ENCODE measurements around the gene ELMO1. TPM values are rescaled to one million over a fixed set of nuclear protein-coding genes. Genes with fewer than 3 reads are reported as not detected.
A peak's percentile ranks its signal among the peaks of the same experiment; 100 is the strongest.

Gene ELMO1
- total RNA-seq, 1 experiment from 2014 or later, result not detected

GRCh38 chr7:37027557-37028341, 420.9 kb downstream of the ELMO1 start:
- Histone ChIP-seq H3K36me3 (ENCODE audit: low read depth, low read length) (no peaks in the 10 kb centered on the region), H3K27me3 (ENCODE audit: low read length) (0 out of 2 replicates have a peak, but pooled peaks cover 13% of the 10 kb centered on the region), H3K27ac (ENCODE audit: low read length) (no peak overlapping the region), H3K9me2 (replicated peaks; ENCODE audit: low read length) (no peaks in the 10 kb centered on the region), H3K4me1 (ENCODE audit: insufficient read depth, low read length) (peaks cover 17% of the 10 kb centered on the region), H4K20me1 (ENCODE audit: low read length) (no peaks in the 10 kb centered on the region), H3K9me3 (ENCODE audit: low read length) (no peaks in the 10 kb centered on the region), H3K79me2 (ENCODE audit: low read length) (no peaks in the 10 kb centered on the region), H2AFZ (ENCODE audit: low read length) (no peak overlapping the region), H3K4me3 (ENCODE audit: low read length) (no peak overlapping the region), H3K4me2 (ENCODE audit: low read length) (no peak overlapping the region), H3K9ac (ENCODE audit: low read length) (no peak overlapping the region), H3F3A (ENCODE audit: low read length, unreplicated experiment) (no peaks in the 10 kb centered on the region)
- ChIA-PET CTCF (interaction anchor here (0.7 to 1.0 kb wide), 2 partner anchors 154 to 171 kb away, joined by 3 to 26 read pairs; no protein-coding TSS in a partner anchor), POLR2A (ENCODE audit: unreplicated experiment) (no interaction called here)
- intact Hi-C loops (cut with micrococcal nuclease), result loop anchor here (1.0 to 5.0 kb wide), 2 partner anchors 155 to 170 kb away; no protein-coding TSS in a partner anchor
- no TSS peak for BruUV-seq (replicated peaks)
- DNase-seq (peak; percentile 4), ATAC-seq (no peak)
- TF ChIP-seq EZH2 (IDR thresholded peaks at IDR 0.05; ENCODE audit: low read length, unreplicated experiment), result no peak
- TF ChIP-seq CTCF (conservative IDR thresholded peaks at IDR 0.05; ENCODE audit: low read depth, low read length), result 0 out of 2 replicates have a peak, but pooled peaks have one; percentile 29

GRCh38 chr7:37027104-37027503, 421.6 kb downstream of the ELMO1 start:
- no peaks in the 10 kb centered on the region for H3K9me2 ChIP-seq (replicated peaks; ENCODE audit: low read length)
- ChIA-PET POLR2A (ENCODE audit: unreplicated experiment) (no interaction called here), CTCF (interaction anchor here (1.0 kb wide), 1 partner anchor 155 kb away, joined by 26 read pairs; no protein-coding TSS in a partner anchor)
- H3K4me1 ChIP-seq (ENCODE audit: insufficient read depth, low read length), result peaks cover 10% of the 10 kb centered on the region
- ATAC-seq (no peak), DNase-seq (no peak)
- H2AFZ ChIP-seq (ENCODE audit: low read length), result no peak overlapping the region
- no TSS peak for BruUV-seq (replicated peaks)
- 0 out of 2 replicates have a peak, but pooled peaks cover 20% of the 10 kb centered on the region for H3K27me3 ChIP-seq (ENCODE audit: low read length)
- H4K20me1 ChIP-seq (ENCODE audit: low read length), result no peaks in the 10 kb centered on the region
- no peaks in the 10 kb centered on the region for H3K79me2 ChIP-seq (ENCODE audit: low read length)
- no peaks in the 10 kb centered on the region for H3K36me3 ChIP-seq (ENCODE audit: low read depth, low read length)
- no peaks in the 10 kb centered on the region for H3F3A ChIP-seq (ENCODE audit: low read length, unreplicated experiment)
- no peak overlapping the region for H3K4me3 ChIP-seq (ENCODE audit: low read length)
- intact Hi-C loops (cut with micrococcal nuclease), result loop anchor here (1.0 to 5.0 kb wide), 2 partner anchors 155 to 170 kb away; no protein-coding TSS in a partner anchor
- no peak overlapping the region for H3K9ac ChIP-seq (ENCODE audit: low read length)
- H3K27ac ChIP-seq (ENCODE audit: low read length), result no peak overlapping the region
- no peaks in the 10 kb centered on the region for H3K9me3 ChIP-seq (ENCODE audit: low read length)
- TF ChIP-seq CTCF (conservative IDR thresholded peaks at IDR 0.05; ENCODE audit: low read depth, low read length) (no peak), EZH2phosphoT487 (IDR thresholded peaks at IDR 0.05; ENCODE audit: borderline replicate concordance, low read length) (no peak), EZH2 (IDR thresholded peaks at IDR 0.05; ENCODE audit: low read length, unreplicated experiment) (no peak)
- no peak overlapping the region for H3K4me2 ChIP-seq (ENCODE audit: low read length)

- Histone ChIP-seq H3K27me3 (ENCODE audit: low read length) (peaks cover 45% of the 10 kb centered on the region; the same call in 1 of the 2 replicates), H3K79me2 (ENCODE audit: low read length) (no peaks in the 10 kb centered on the region), H3K9me2 (replicated peaks; ENCODE audit: low read length) (no peaks in the 10 kb centered on the region), H3K4me2 (ENCODE audit: low read length) (no peak overlapping the region), H3F3A (ENCODE audit: low read length, unreplicated experiment) (no peaks in the 10 kb centered on the region), H2AFZ (ENCODE audit: low read length) (no peak overlapping the region), H3K27ac (ENCODE audit: low read length) (no peak overlapping the region), H4K20me1 (ENCODE audit: low read length) (no peaks in the 10 kb centered on the region), H3K4me3 (ENCODE audit: low read length) (no peak overlapping the region), H3K4me1 (ENCODE audit: insufficient read depth, low read length) (no peaks in the 10 kb centered on the region), H3K9ac (ENCODE audit: low read length) (no peak overlapping the region), H3K9me3 (ENCODE audit: low read length) (no peaks in the 10 kb centered on the region), H3K36me3 (ENCODE audit: low read depth, low read length) (no peaks in the 10 kb centered on the region)
- TF ChIP-seq EZH2phosphoT487 (IDR thresholded peaks at IDR 0.05; ENCODE audit: borderline replicate concordance, low read length), result no peak
- no peak for TF ChIP-seq CTCF (conservative IDR thresholded peaks at IDR 0.05; ENCODE audit: low read depth, low read length)
- no peak for TF ChIP-seq EZH2 (IDR thresholded peaks at IDR 0.05; ENCODE audit: low read length, unreplicated experiment)
- CTCF ChIA-PET, result no interaction called here
- BruUV-seq (replicated peaks), result no TSS peak
- no peak for DNase-seq
- POLR2A ChIA-PET (ENCODE audit: unreplicated experiment), result no interaction called here
- intact Hi-C loops (cut with micrococcal nuclease), result no loop called here
- no peak for ATAC-seq
Measured at GRCh38 chr7:37018954-37019353, 429.7 kb downstream of the ELMO1 start.
